H9 (cell line): Measurements from ENCODE around the gene TTLL13. TPM values are rescaled to one million over a fixed set of nuclear protein-coding genes. Genes with fewer than 3 reads are reported as not detected.

ENCODE experiments used
- DNase-seq: peaks from one replicate; pipeline ENCODE4 v3.0.0-alpha.2; 2017
- H2AFZ ChIP-seq: one replicate; pipeline ENCODE4 v1.6.1; 2013; ENCODE audit warnings: mild to moderate bottlenecking, low read length, control low read depth, moderate library complexity
- H2AK5ac ChIP-seq: 2 replicates; pipeline ENCODE4 v1.6.1; 2013; ENCODE audit warnings: low read length, control low read depth, mixed read lengths; ENCODE audit not compliant: insufficient read length
- H2BK120ac ChIP-seq: one replicate; pipeline ENCODE4 v1.6.1; 2013; ENCODE audit warnings: low read depth, mild to moderate bottlenecking, low read length, control low read depth, inconsistent platforms; ENCODE audit not compliant: poor library complexity, severe bottlenecking
- H2BK12ac ChIP-seq: 2 replicates; pipeline ENCODE4 v1.6.1; 2013; ENCODE audit warnings: low read length, control low read depth, mixed read lengths, low read depth; ENCODE audit not compliant: insufficient read length
- H2BK15ac ChIP-seq: 2 replicates; pipeline ENCODE4 v1.6.1; 2013; ENCODE audit warnings: low read depth, low read length, control low read depth
- H2BK20ac ChIP-seq: one replicate; pipeline ENCODE4 v1.6.1; 2013; ENCODE audit warnings: low read depth, mild to moderate bottlenecking, low read length, control low read depth, inconsistent platforms; ENCODE audit not compliant: poor library complexity, severe bottlenecking
- H2BK5ac ChIP-seq: 2 replicates; pipeline ENCODE4 v1.6.1; 2013; ENCODE audit warnings: low read length, control low read depth, mixed read lengths; ENCODE audit not compliant: insufficient read length
- H3K14ac ChIP-seq: 2 replicates; pipeline ENCODE4 v1.6.1; 2013; ENCODE audit warnings: low read length, control low read depth; ENCODE audit not compliant: insufficient read depth
- H3K18ac ChIP-seq: 2 replicates; pipeline ENCODE4 v1.6.1; 2013; ENCODE audit warnings: low read depth, mild to moderate bottlenecking, mixed read lengths, low read length, control low read depth; ENCODE audit not compliant: insufficient read length
- H3K23ac ChIP-seq: 2 replicates; pipeline ENCODE4 v1.6.1; 2013; ENCODE audit warnings: low read length, control low read depth, mixed read lengths, low read depth; ENCODE audit not compliant: insufficient read length
- H3K23me2 ChIP-seq: 2 replicates; pipeline ENCODE4 v1.6.1; 2013; ENCODE audit warnings: low read depth, mild to moderate bottlenecking, mixed read lengths, low read length, control low read depth; ENCODE audit not compliant: insufficient read length, poor library complexity, severe bottlenecking
- H3K27ac ChIP-seq: 2 replicates; pipeline ENCODE4 v1.5.1; 2013; ENCODE audit warnings: low read length, control low read depth, mixed read lengths, low read depth; ENCODE audit not compliant: insufficient read length
- H3K27me3 ChIP-seq: 2 replicates; pipeline ENCODE4 v1.6.1; 2013; ENCODE audit warnings: low read length, control low read depth, inconsistent platforms; ENCODE audit not compliant: insufficient read depth
- H3K4ac ChIP-seq: 2 replicates; pipeline ENCODE4 v1.6.1; 2013; ENCODE audit warnings: low read depth, mild to moderate bottlenecking, control low read depth, inconsistent platforms, low read length, moderate library complexity
- H3K4me1 ChIP-seq: 2 replicates; pipeline ENCODE4 v1.6.1; 2013; ENCODE audit warnings: low read length, control low read depth, inconsistent platforms; ENCODE audit not compliant: insufficient read depth
- H3K4me2 ChIP-seq: 2 replicates; pipeline ENCODE4 v1.6.1; 2013; ENCODE audit warnings: low read length, control low read depth, mixed read lengths; ENCODE audit not compliant: insufficient read length, insufficient read depth
- H3K56ac ChIP-seq: 2 replicates; pipeline ENCODE4 v1.6.1; 2013; ENCODE audit warnings: low read depth, mild to moderate bottlenecking, mixed read lengths, low read length, control low read depth; ENCODE audit not compliant: insufficient read length
- H3K79me1 ChIP-seq: 2 replicates; pipeline ENCODE4 v1.6.1; 2013; ENCODE audit warnings: low read depth, mild to moderate bottlenecking, moderate library complexity, low read length, control low read depth, inconsistent platforms; ENCODE audit not compliant: insufficient read depth, poor library complexity, severe bottlenecking
- H3K79me2 ChIP-seq: 2 replicates; pipeline ENCODE4 v1.6.1; 2013; ENCODE audit warnings: low read length, control low read depth, inconsistent platforms; ENCODE audit not compliant: insufficient read depth
- H3K9ac ChIP-seq: 2 replicates; pipeline ENCODE4 v1.6.1; 2013; ENCODE audit warnings: low read length, control low read depth, mixed read lengths; ENCODE audit not compliant: insufficient read length; ENCODE audit errors: extremely low read depth
- H3K9me3 ChIP-seq: one replicate; pipeline ENCODE4 v1.6.1; 2013; ENCODE audit warnings: low read depth, low read length, inconsistent platforms; ENCODE audit not compliant: control insufficient read depth
- H3T11ph ChIP-seq: one replicate; pipeline ENCODE4 v1.6.1; 2013; ENCODE audit warnings: mild to moderate bottlenecking, low read length, control low read depth, inconsistent platforms
- H4K20me1 ChIP-seq: one replicate; pipeline ENCODE4 v1.6.1; 2013; ENCODE audit not compliant: control insufficient read depth, insufficient read length, insufficient read depth
- H4K5ac ChIP-seq: 2 replicates; pipeline ENCODE4 v1.6.1; 2013; ENCODE audit warnings: low read depth, mild to moderate bottlenecking, mixed read lengths, low read length, control low read depth; ENCODE audit not compliant: insufficient read length
- H4K8ac ChIP-seq: replicated peaks from 2 replicates; pipeline ENCODE4 v1.6.1; 2013; ENCODE audit warnings: low read length, control low read depth, mixed read lengths, low read depth; ENCODE audit not compliant: insufficient read length
- H4K91ac ChIP-seq: 2 replicates; pipeline ENCODE4 v1.6.1; 2013; ENCODE audit warnings: low read depth, mild to moderate bottlenecking, moderate library complexity, mixed read lengths, low read length, control low read depth; ENCODE audit not compliant: insufficient read length
- H3K27ac Mint-ChIP-seq, 3 experiments: 2 replicates in 2 of 3; 3 replicates in 1 of 3; pipeline ENCODE4 v1.8.0; 2020 to 2021; ENCODE audit warnings: mixed read lengths in 3 of 3, mild to moderate bottlenecking in 1 of 3, moderate library complexity in 1 of 3
- H3K27me3 Mint-ChIP-seq: 2 replicates; pipeline ENCODE4 v1.8.0; 2021; ENCODE audit warnings: low read depth, mild to moderate bottlenecking, moderate library complexity, mixed read lengths
- H3K36me3 Mint-ChIP-seq, 3 experiments: 2 replicates in 2 of 3; 3 replicates in 1 of 3; pipeline ENCODE4 v1.8.0; 2020 to 2021; ENCODE audit warnings: low read depth in 3 of 3, mixed read lengths in 3 of 3; ENCODE audit not compliant: insufficient read depth in 1 of 3
- H3K4me1 Mint-ChIP-seq, 2 experiments: 2 replicates each; pipeline ENCODE4 v1.8.0; 2020; ENCODE audit warnings: mixed read lengths in 2 of 2
- H3K4me3 Mint-ChIP-seq, 2 experiments: 2 replicates in 1 of 2; 3 replicates in 1 of 2; pipeline ENCODE4 v1.8.0; 2020 to 2021; ENCODE audit warnings: mild to moderate bottlenecking in 2 of 2, mixed read lengths in 2 of 2, moderate library complexity in 1 of 2
- H3K9me3 Mint-ChIP-seq, 2 experiments: 2 replicates in 1 of 2; 3 replicates in 1 of 2; pipeline ENCODE4 v1.8.0; 2020; ENCODE audit warnings: mild to moderate bottlenecking in 2 of 2, mixed read lengths in 2 of 2, moderate library complexity in 1 of 2
- WGBS: extraction: QIAGEN DNeasy Blood & Tissue Kit; methylation state at CpG from one replicate; pipeline ENCODE4 v1.1.7; 2013; ENCODE audit warnings: missing lambda C conversion rate, low lambda C conversion rate, mixed read lengths; ENCODE audit not compliant: insufficient read length; ENCODE audit errors: extremely low coverage; 5-methylcytosine and 5-hydroxymethylcytosine counted together
- total RNA-seq: library from RNA; stranded (reverse); gene quantifications from 2 replicates; pipeline ENCODE4 v1.2.1, GENCODE V29; 2021
- TF ChIP-seq, protein P1 (sequence below): fragments of 200-600 bp; sonication (generic); conservative IDR thresholded peaks from 3 replicates; pipeline ENCODE4 v1.8.0; 2021; ENCODE audit warnings: antibody characterized with exemption, mild to moderate bottlenecking

TTLL13 gene
- total RNA-seq, 1 experiment from 2014 or later: not detected

DNA sequence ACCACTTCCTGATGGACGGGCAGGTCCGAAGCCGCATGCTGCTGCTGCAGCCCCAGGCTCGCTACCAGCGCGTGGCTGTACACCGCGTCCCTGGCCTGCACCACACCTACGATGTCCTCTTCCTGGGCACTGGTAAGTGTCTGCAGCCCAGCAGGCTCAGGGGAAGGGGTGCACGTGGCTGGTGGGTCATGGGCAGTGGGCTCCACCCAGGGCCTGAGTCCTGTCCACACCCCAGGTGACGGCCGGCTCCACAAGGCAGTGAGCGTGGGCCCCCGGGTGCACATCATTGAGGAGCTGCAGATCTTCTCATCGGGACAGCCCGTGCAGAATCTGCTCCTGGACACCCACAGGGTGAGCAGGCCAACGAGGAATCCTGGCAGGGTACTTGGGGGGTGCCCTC, 24.3 kb upstream of the TTLL13 start:
- Histone ChIP-seq H4K20me1 (no peaks in the 10 kb centered on the region), H3K27ac (no peak overlapping the region), H2AFZ (no peak overlapping the region), H2BK20ac (no peak overlapping the region), H3K27me3 (no peaks in the 10 kb centered on the region), H3K79me1 (no peaks in the 10 kb centered on the region), H2BK15ac (no peak overlapping the region), H2BK120ac (no peak overlapping the region), H3K79me2 (no peaks in the 10 kb centered on the region), H4K91ac (no peak overlapping the region), H3K23me2 (no peaks in the 10 kb centered on the region), H3K56ac (no peak overlapping the region), H4K5ac (no peak overlapping the region), H3K4me2 (no peak overlapping the region), H2BK5ac (no peak overlapping the region), H3K23ac (no peak overlapping the region), H3K4me1 (no peaks in the 10 kb centered on the region), H3K9ac (no peak overlapping the region), H3T11ph (no peak overlapping the region), H3K9me3 (no peaks in the 10 kb centered on the region), H4K8ac (no peak overlapping the region), H3K14ac (no peak overlapping the region), H2BK12ac (no peak overlapping the region), H3K4ac (no peak overlapping the region), H3K18ac (no peak overlapping the region), H2AK5ac (no peak overlapping the region)
- Mint-ChIP-seq H3K27me3 (no peaks in the 10 kb centered on the region), H3K4me1 (peaks cover 0 to 4% of the 10 kb centered on the region in 2 experiments; a peak in 1 of 4 replicates), H3K36me3 (peaks cover 31 to 64% (median 57%) of the 10 kb centered on the region in 3 experiments), H3K4me3 (no peak overlapping the region), H3K9me3 (no peaks in the 10 kb centered on the region), H3K27ac (no peak overlapping the region)
- no peak for DNase-seq
- WGBS: no CpG with 5 or more reads among the region's 17 CpGs
- TF ChIP-seq, protein P1, sequence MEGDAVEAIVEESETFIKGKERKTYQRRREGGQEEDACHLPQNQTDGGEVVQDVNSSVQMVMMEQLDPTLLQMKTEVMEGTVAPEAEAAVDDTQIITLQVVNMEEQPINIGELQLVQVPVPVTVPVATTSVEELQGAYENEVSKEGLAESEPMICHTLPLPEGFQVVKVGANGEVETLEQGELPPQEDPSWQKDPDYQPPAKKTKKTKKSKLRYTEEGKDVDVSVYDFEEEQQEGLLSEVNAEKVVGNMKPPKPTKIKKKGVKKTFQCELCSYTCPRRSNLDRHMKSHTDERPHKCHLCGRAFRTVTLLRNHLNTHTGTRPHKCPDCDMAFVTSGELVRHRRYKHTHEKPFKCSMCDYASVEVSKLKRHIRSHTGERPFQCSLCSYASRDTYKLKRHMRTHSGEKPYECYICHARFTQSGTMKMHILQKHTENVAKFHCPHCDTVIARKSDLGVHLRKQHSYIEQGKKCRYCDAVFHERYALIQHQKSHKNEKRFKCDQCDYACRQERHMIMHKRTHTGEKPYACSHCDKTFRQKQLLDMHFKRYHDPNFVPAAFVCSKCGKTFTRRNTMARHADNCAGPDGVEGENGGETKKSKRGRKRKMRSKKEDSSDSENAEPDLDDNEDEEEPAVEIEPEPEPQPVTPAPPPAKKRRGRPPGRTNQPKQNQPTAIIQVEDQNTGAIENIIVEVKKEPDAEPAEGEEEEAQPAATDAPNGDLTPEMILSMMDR: no peak
